NCI-H524 treated with DMSO at 0.1 percent for 48 hours (cell line): ENCODE measurements around the gene XPO5.
A peak's percentile ranks its signal among the peaks of the same experiment; 100 is the strongest.

Experiments used
- DNase-seq: peaks from one replicate; lab custom pipeline; 2025; lab: John Stamatoyannopoulos, UW

Gene XPO5

GRCh38 chr6:43497689-43498088, 78.1 kb downstream of the XPO5 start:
- DNase-seq, result no peak

GRCh38 chr6:43497129-43497396, 78.8 kb downstream of the XPO5 start:
- no peak for DNase-seq

GRCh38 chr6:43496370-43497128, 79.3 kb downstream of the XPO5 start:
- no peak for DNase-seq

- no peak for DNase-seq
Measured at GRCh38 chr6:43495409-43495941, 80.4 kb downstream of the XPO5 start.

GRCh38 chr6:43494766-43495165, 81.1 kb downstream of the XPO5 start:
- DNase-seq, result no peak

GRCh38 chr6:43494321-43494720, 81.5 kb downstream of the XPO5 start:
- DNase-seq, result no peak

GRCh38 chr6:43493833-43494232, 82.0 kb downstream of the XPO5 start:
- no peak for DNase-seq

GRCh38 chr6:43493230-43493629, 82.6 kb downstream of the XPO5 start:
- DNase-seq, result no peak

- DNase-seq, result no peak
Measured at GRCh38 chr6:43492673-43493072, 83.2 kb downstream of the XPO5 start.

GRCh38 chr6:43491750-43492661, 83.8 kb downstream of the XPO5 start:
- DNase-seq, result no peak

GRCh38 chr6:43490523-43490939, 85.3 kb downstream of the XPO5 start:
- no peak for DNase-seq

- no peak for DNase-seq
Measured at GRCh38 chr6:43489277-43490072, 86.4 kb downstream of the XPO5 start.

GRCh38 chr6:43488667-43489276, 87.1 kb downstream of the XPO5 start:
- no peak for DNase-seq

GRCh38 chr6:43481591-43482236, 94.1 kb downstream of the XPO5 start:
- DNase-seq, result no peak

- no peak for DNase-seq
Measured at GRCh38 chr6:43481075-43481474, 94.8 kb downstream of the XPO5 start.

- DNase-seq, result peak; percentile 48
Measured at GRCh38 chr6:43478008-43478372, 97.8 kb downstream of the XPO5 start.

- DNase-seq, result no peak
Measured at GRCh38 chr6:43477235-43478007, 98.4 kb downstream of the XPO5 start, which contains the start of gene TJAP1. TSS of gene TJAP1 (plus strand) at chr6:43477570. CDS start at chr6:43499002, 21,432 bp downstream.

GRCh38 chr6:43476746-43477145, 99.1 kb downstream of the XPO5 start:
- DNase-seq, result no peak

GRCh38 chr6:43475516-43475915, 100.3 kb downstream of the XPO5 start:
- DNase-seq, result peak; percentile 94

GRCh38 chr6:43472515-43472914, 103.3 kb downstream of the XPO5 start:
- no peak for DNase-seq
